H1 (cell line): ENCODE results near the gene CFAP54. TPM values are rescaled to one million over a fixed set of nuclear protein-coding genes. Genes with fewer than 3 reads are reported as not detected.

ENCODE experiments used
- CBX8 ChIP-seq: fragments of 300-800, 300-1000 bp; sonication (generic); IDR thresholded peaks from 2 replicates; pipeline ENCODE4 v1.7.1; 2016; ENCODE audit warnings: low read depth, low read length, borderline replicate concordance
- FOSL1 ChIP-seq: IDR thresholded peaks from 2 replicates; pipeline ENCODE4 v1.6.1; 2011; ENCODE audit warnings: mild to moderate bottlenecking, low read depth, low read length, moderate library complexity; ENCODE audit not compliant: insufficient read depth
- polyA plus RNA-seq, 7 experiments: library from polyadenylated mRNA; depleted of rRNA in 3 of 7; stranded (reverse) in 5 of 7; unstranded in 2 of 7; fragments of >200 nt in 5 of 7; fragments of 200-250 nt in 2 of 7; gene quantifications; 1 replicate in 5 of 7; 2 replicates in 1 of 7; 4 replicates in 1 of 7; pipeline versions ENCODE4 v1.2.1 to v1.2.3, GENCODE V29; 2011 to 2013; ENCODE audit warnings: missing spikeins in 2 of 7, mixed read lengths in 2 of 7
- total RNA-seq: library from RNA; stranded (reverse); fragmentation: NEBNext Ultra II Directional; extraction: Animal tissue kit (Norgen Biotek cat#: 25700); gene quantifications from 2 replicates; pipeline ENCODE4 v1.2.1, GENCODE V29; 2021

The CFAP54 gene
- total and polyA plus RNA-seq, 2 of the 8 experiments (the other 6 are each of a cell fraction or from before 2014, with no cell fraction given), result 0.17 to 0.33 TPM

- TF ChIP-seq FOSL1, result no peak
- TF ChIP-seq CBX8, result no peak
Measured at GRCh38 chr12:96489392-96490056, at the start of gene CFAP54 (continued).
